Measurements from ENCODE around the gene PPP2R3A. TPM values are rescaled to one million over a fixed set of nuclear protein-coding genes. Genes with fewer than 3 reads are reported as not detected.
A peak's percentile ranks its signal among the peaks of the same experiment; 100 is the strongest.
"Not testable (repeated sequence)": the region's sequence is repeated elsewhere in the genome, so short reads cannot be mapped to it uniquely, and the experiment has no call there.

The PPP2R3A gene
- total RNA-seq, 1 experiment from 2014 or later = not detected

DNA sequence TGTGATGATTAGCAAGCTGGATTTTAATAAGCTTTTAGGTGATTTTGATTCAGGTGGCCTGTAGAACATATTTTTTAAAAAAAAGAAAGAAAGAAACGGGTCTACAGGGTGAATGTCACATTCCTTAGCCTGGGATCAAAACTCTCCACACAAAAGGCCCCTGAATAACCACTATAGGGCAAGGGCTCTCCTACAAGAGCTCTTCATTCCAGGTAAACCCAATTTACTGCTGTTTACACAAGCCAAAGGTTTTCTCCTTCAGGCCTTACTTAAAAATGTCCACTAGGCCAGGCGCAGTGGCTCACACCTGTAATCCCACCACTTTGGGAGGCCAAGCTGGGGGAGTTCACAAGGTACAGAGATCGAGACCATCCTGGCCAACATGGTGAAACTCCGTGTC is 222.3 kb downstream of the PPP2R3A start:
- peaks cover 64% of the 10 kb centered on the region for H4K20me1 ChIP-seq (ENCODE audit: insufficient read depth, low read depth, low read length)
- H3K4me2 ChIP-seq (ENCODE audit: low read depth, low read length, poor library complexity, severe bottlenecking) = no peak overlapping the region
- no peak overlapping the region for H3K27ac ChIP-seq (ENCODE audit: low read length)

DNA sequence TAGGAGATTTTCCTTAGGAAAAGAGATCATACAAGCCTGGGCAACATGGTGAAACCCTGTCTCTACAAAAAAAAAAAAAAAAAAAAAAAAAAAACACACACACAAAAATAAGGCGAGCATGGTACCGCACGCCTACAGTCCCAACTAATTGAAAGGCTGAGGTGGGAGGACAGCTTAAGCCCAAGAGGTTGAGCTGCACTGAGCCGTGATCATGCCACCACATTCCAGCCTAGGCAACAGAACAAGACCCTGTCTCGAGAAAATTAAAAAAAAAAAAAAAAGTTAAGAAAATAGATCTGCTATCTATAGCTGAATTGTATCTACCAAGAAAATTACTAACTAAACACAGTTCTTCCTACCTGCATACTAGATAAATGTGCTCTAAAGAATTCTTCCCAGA is 223.5 kb downstream of the PPP2R3A start:
- peaks cover 75% of the 10 kb centered on the region for H4K20me1 ChIP-seq (ENCODE audit: insufficient read depth, low read depth, low read length)
- H3K4me3 ChIP-seq (ENCODE audit: low read length) = no peak overlapping the region
- DNase-seq = no peak
- peaks cover 58% of the 10 kb centered on the region for H3K4me1 ChIP-seq (ENCODE audit: low read length)
- no peak overlapping the region for H3K4me2 ChIP-seq (ENCODE audit: low read depth, low read length, poor library complexity, severe bottlenecking)
- no peak overlapping the region for H3K27ac ChIP-seq (ENCODE audit: low read length)
- no peaks in the 10 kb centered on the region for H3K9me2 ChIP-seq (replicated peaks; ENCODE audit: insufficient read depth, low read length)
- H3K9me3 ChIP-seq (ENCODE audit: low read length) = no peaks in the 10 kb centered on the region
- H3K27me3 ChIP-seq (ENCODE audit: low read length) = no peaks in the 10 kb centered on the region
- peaks cover 100% of the 10 kb centered on the region for H3K79me2 ChIP-seq (ENCODE audit: low read length)
- H3K36me3 ChIP-seq (ENCODE audit: insufficient read depth, low read length) = peaks cover 25% of the 10 kb centered on the region
- H3K9ac ChIP-seq (ENCODE audit: low read length) = no peak overlapping the region
- no peak overlapping the region for H2AFZ ChIP-seq (ENCODE audit: low read length)

More for the DNA sequence above, 222.3 kb downstream of the PPP2R3A start:
- peaks cover 100% of the 10 kb centered on the region for H3K79me2 ChIP-seq (ENCODE audit: low read length)
- no peaks in the 10 kb centered on the region for H3K9me2 ChIP-seq (replicated peaks; ENCODE audit: insufficient read depth, low read length)
- no peak overlapping the region for H3K9ac ChIP-seq (ENCODE audit: low read length)
- H3K27me3 ChIP-seq (ENCODE audit: low read length) = no peaks in the 10 kb centered on the region
- no peak overlapping the region for H3K4me3 ChIP-seq (ENCODE audit: low read length)
- peaks cover 22% of the 10 kb centered on the region for H3K36me3 ChIP-seq (ENCODE audit: insufficient read depth, low read length)
- no peaks in the 10 kb centered on the region for H3K9me3 ChIP-seq (ENCODE audit: low read length)
- no peak overlapping the region for H2AFZ ChIP-seq (ENCODE audit: low read length)
- DNase-seq = no peak
- H3K4me1 ChIP-seq (ENCODE audit: low read length) = peaks cover 51% of the 10 kb centered on the region

DNA sequence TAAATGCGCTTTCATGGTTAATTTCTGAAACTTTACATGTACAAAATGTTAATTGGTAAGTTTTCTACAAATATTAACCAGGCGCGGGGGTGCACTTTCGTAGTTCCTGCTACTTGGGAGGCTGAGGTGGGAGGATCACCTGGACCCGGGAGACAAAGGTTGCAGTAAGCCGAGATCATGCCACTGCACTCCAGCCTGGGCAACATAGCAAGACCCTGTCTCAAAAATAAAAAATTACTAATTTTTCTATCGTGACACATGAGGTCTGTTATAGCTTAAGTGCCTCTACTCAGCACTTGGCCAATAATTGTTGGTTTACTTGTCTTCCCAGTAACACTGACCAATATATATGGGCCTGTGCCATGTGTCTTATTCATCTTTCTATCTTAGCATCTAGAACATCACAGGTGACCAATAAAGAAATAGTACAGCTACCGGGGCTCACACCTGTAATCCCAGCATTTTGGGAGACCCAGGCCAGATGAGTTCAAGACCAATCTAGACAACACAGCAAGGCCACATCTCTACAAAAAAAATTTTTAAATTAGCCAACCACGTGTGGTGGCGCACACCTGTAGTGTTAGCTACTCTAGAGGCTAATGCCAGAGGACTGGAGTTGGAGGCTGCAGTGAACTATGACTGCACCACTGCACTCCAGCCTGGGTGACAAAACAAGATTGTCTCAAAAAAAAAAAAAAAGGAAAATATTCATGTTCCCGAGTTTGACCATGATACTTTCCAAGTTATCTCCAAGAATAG is 224.5 kb downstream of the PPP2R3A start:
- no peaks in the 10 kb centered on the region for H3K9me3 ChIP-seq (ENCODE audit: low read length)
- no peak overlapping the region for H3K9ac ChIP-seq (ENCODE audit: low read length)
- no peak overlapping the region for H2AFZ ChIP-seq (ENCODE audit: low read length)
- H3K4me1 ChIP-seq (ENCODE audit: low read length) = peaks cover 58% of the 10 kb centered on the region
- H3K9me2 ChIP-seq (replicated peaks; ENCODE audit: insufficient read depth, low read length) = no peaks in the 10 kb centered on the region
- DNase-seq = peak; percentile 17
- H3K36me3 ChIP-seq (ENCODE audit: insufficient read depth, low read length) = peaks cover 25% of the 10 kb centered on the region
- no peak overlapping the region for H3K4me2 ChIP-seq (ENCODE audit: low read depth, low read length, poor library complexity, severe bottlenecking)
- no peaks in the 10 kb centered on the region for H3K27me3 ChIP-seq (ENCODE audit: low read length)
- H3K27ac ChIP-seq (ENCODE audit: low read length) = no peak overlapping the region
- peaks cover 85% of the 10 kb centered on the region for H4K20me1 ChIP-seq (ENCODE audit: insufficient read depth, low read depth, low read length)
- H3K79me2 ChIP-seq (ENCODE audit: low read length) = peaks cover 100% of the 10 kb centered on the region
- no peak overlapping the region for H3K4me3 ChIP-seq (ENCODE audit: low read length)

DNA sequence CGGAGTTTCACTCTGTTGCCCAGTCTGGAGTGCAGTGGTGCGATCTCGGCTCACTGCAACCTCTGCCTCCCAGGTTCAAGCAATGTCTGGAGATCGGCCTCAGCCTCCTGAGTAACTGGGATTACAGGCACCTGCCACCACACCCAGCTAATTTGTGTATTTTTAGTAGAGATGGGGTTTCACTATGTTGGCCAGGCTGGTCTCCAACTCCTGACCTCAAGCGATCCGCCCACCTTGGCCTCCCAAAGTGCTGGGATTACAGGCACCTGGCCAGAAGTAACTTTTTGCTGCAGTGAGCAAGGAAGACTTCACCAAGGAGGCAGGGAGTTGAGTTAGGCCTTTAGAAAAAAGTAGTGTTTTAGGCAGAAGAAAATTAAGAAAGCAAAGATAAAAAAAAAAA is 226.7 kb downstream of the PPP2R3A start:
- DNase-seq; H3K9me3 ChIP-seq (ENCODE audit: low read length); H3K27me3 ChIP-seq (ENCODE audit: low read length); H2AFZ ChIP-seq (ENCODE audit: low read length); H3K27ac ChIP-seq (ENCODE audit: low read length); H3K9me2 ChIP-seq (replicated peaks; ENCODE audit: insufficient read depth, low read length): not testable (repeated sequence)
- Histone ChIP-seq H3K9ac (ENCODE audit: low read length) (peak overlapping the region; percentile 98), H3K36me3 (ENCODE audit: insufficient read depth, low read length) (peaks cover 21% of the 10 kb centered on the region), H4K20me1 (ENCODE audit: insufficient read depth, low read depth, low read length) (peaks cover 75% of the 10 kb centered on the region), H3K79me2 (ENCODE audit: low read length) (peaks cover 84% of the 10 kb centered on the region), H3K4me3 (ENCODE audit: low read length) (peak overlapping the region; percentile 92), H3K4me1 (ENCODE audit: low read length) (peaks cover 56% of the 10 kb centered on the region), H3K4me2 (ENCODE audit: low read depth, low read length, poor library complexity, severe bottlenecking) (peak overlapping the region; percentile 97)

DNA sequence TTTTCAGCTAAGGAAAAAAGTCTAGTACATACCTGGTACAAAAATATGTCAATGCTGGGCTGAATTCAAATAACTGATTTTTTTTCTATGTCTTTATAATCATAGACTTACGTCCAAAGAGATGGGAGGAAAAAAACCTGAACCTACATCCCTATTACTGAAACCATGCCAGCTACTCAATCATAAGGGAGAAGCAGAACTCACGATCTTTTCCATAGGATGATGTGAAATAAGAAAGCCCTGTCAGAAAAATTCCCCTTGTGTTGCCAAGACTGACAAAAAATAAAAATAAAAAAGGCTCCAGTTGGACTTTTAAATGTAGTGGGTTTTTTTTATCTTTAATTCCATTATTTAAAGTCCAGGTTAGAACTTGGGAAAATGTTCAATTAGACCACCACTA is 227.3 kb downstream of the PPP2R3A start:
- Histone ChIP-seq H3K9me3 (ENCODE audit: low read length) (no peaks in the 10 kb centered on the region), H2AFZ (ENCODE audit: low read length) (no peak overlapping the region), H3K4me3 (ENCODE audit: low read length) (peak overlapping the region; percentile 92), H3K36me3 (ENCODE audit: insufficient read depth, low read length) (peaks cover 21% of the 10 kb centered on the region), H3K9me2 (replicated peaks; ENCODE audit: insufficient read depth, low read length) (no peaks in the 10 kb centered on the region), H3K4me1 (ENCODE audit: low read length) (peaks cover 57% of the 10 kb centered on the region), H3K4me2 (ENCODE audit: low read depth, low read length, poor library complexity, severe bottlenecking) (peak overlapping the region; percentile 97), H3K79me2 (ENCODE audit: low read length) (peaks cover 78% of the 10 kb centered on the region), H4K20me1 (ENCODE audit: insufficient read depth, low read depth, low read length) (peaks cover 71% of the 10 kb centered on the region), H3K27me3 (ENCODE audit: low read length) (no peaks in the 10 kb centered on the region), H3K9ac (ENCODE audit: low read length) (peak overlapping the region; percentile 98), H3K27ac (ENCODE audit: low read length) (no peak overlapping the region)
- DNase-seq = no peak

DNA sequence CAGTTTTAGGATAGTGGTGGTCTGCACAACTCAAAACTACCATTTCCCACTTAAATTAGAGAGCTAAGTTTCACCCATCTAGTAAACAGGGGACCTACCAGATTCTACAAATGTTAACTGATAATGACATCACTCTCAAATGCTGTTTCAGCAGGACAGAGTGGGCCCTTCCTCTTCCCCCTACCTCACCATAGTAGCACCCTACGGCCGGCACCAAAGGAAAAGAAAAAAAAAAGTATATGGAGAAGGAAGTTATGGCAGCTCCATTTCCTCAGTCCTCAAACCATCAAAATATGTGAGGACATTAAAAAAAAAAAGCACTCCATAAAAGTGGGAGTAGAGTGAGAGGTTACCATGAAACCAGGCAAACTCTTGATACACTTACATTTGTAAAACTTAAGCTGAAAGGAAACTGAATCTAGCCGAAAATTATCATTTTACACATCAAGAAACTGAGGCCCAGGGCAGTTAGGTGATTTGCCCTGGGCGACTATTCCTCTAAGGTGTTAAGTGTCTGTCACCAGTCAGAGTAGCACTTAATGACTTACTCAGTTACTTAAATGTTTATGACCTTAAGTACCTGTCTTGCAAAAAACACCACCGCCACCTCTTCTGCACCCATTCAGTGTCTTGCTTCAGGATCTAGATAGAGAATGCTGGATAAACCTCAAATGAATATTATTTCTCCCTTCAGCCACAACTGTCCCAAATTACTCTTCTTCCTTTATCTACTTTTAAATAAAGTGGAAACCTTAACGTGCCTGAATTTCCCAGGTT is 227.9 kb downstream of the PPP2R3A start:
- Histone ChIP-seq H3K9ac (ENCODE audit: low read length) (peak overlapping the region; percentile 98), H3K4me1 (ENCODE audit: low read length) (peaks cover 54% of the 10 kb centered on the region), H3K4me3 (ENCODE audit: low read length) (peak overlapping the region; percentile 92), H3K27ac (ENCODE audit: low read length) (peak overlapping the region; percentile 89), H3K4me2 (ENCODE audit: low read depth, low read length, poor library complexity, severe bottlenecking) (peak overlapping the region; percentile 97), H4K20me1 (ENCODE audit: insufficient read depth, low read depth, low read length) (peaks cover 66% of the 10 kb centered on the region), H3K36me3 (ENCODE audit: insufficient read depth, low read length) (peaks cover 21% of the 10 kb centered on the region), H3K9me3 (ENCODE audit: low read length) (peaks cover 3% of the 10 kb centered on the region; the same call in 1 of the 2 replicates), H2AFZ (ENCODE audit: low read length) (no peak overlapping the region), H3K79me2 (ENCODE audit: low read length) (peaks cover 71% of the 10 kb centered on the region), H3K9me2 (replicated peaks; ENCODE audit: insufficient read depth, low read length) (no peaks in the 10 kb centered on the region), H3K27me3 (ENCODE audit: low read length) (no peaks in the 10 kb centered on the region)
- peak; percentile 60 for DNase-seq

DNA sequence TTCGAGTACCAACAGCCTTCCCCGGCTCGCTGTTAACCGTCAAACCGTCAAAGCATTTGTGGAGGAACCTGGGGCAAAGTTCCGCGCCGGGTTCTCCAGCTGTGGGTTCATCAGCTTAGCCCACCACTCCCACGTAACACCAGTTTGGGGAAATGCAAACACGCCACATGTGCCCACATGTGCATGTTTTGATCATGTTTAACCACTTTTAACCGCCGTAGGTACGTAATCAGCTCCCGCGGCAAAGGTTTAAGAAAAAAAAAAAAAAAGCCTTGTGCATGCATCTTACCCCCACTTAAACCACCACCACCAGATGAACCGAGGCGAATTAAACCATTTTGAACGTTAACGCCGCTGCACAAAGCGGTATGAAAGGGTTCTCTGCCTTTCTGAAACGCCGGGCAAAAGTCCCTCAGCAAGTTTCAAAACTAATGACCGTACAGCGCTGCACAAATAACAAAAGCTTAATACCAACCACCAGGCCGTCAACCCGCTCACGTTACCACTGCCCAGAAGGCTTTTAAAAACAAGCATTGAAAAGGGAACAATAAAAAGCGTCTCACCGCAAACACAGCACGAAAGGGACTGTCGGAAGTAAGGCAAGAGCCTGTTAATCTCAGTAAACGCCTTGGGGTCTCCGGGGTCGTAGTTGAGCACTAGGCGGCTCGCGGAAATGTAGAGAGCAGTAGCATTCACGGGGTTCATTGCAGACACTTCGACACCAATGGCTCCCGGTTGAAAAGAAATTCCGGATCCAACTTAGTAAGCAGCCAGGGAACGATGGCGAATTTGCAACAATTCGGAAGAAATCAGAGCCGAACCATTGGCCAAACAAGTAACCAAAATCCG is 229.1 kb downstream of the PPP2R3A start:
- no peaks in the 10 kb centered on the region for H3K9me2 ChIP-seq (replicated peaks; ENCODE audit: insufficient read depth, low read length)
- H3K27me3 ChIP-seq (ENCODE audit: low read length) = no peaks in the 10 kb centered on the region
- peaks cover 21% of the 10 kb centered on the region for H3K36me3 ChIP-seq (ENCODE audit: insufficient read depth, low read length)
- peak overlapping the region; percentile 89 for H3K27ac ChIP-seq (ENCODE audit: low read length)
- H3K79me2 ChIP-seq (ENCODE audit: low read length) = peaks cover 60% of the 10 kb centered on the region
- H3K4me1 ChIP-seq (ENCODE audit: low read length) = peaks cover 49% of the 10 kb centered on the region
- peak overlapping the region; percentile 98 for H3K9ac ChIP-seq (ENCODE audit: low read length)
- DNase-seq = peak; percentile 78
- H2AFZ ChIP-seq (ENCODE audit: low read length) = no peak overlapping the region
- peaks cover 57% of the 10 kb centered on the region for H4K20me1 ChIP-seq (ENCODE audit: insufficient read depth, low read depth, low read length)
- peaks cover 3% of the 10 kb centered on the region; the same call in 1 of the 2 replicates for H3K9me3 ChIP-seq (ENCODE audit: low read length)
- peak overlapping the region; percentile 97 for H3K4me2 ChIP-seq (ENCODE audit: low read depth, low read length, poor library complexity, severe bottlenecking)
- peak overlapping the region; percentile 92 for H3K4me3 ChIP-seq (ENCODE audit: low read length)
